HG03378 (cell line): Measurements from ENCODE around the gene RIMS4.

Experiments used
- ATAC-seq: cut with Tn5 transposase; IDR thresholded peaks from one replicate; pipeline ENCODE4 v1.9.1; 2021; ENCODE audit warnings: mild to moderate bottlenecking, moderate library complexity; ENCODE audit not compliant: unreplicated experiment

Gene RIMS4

DNA sequence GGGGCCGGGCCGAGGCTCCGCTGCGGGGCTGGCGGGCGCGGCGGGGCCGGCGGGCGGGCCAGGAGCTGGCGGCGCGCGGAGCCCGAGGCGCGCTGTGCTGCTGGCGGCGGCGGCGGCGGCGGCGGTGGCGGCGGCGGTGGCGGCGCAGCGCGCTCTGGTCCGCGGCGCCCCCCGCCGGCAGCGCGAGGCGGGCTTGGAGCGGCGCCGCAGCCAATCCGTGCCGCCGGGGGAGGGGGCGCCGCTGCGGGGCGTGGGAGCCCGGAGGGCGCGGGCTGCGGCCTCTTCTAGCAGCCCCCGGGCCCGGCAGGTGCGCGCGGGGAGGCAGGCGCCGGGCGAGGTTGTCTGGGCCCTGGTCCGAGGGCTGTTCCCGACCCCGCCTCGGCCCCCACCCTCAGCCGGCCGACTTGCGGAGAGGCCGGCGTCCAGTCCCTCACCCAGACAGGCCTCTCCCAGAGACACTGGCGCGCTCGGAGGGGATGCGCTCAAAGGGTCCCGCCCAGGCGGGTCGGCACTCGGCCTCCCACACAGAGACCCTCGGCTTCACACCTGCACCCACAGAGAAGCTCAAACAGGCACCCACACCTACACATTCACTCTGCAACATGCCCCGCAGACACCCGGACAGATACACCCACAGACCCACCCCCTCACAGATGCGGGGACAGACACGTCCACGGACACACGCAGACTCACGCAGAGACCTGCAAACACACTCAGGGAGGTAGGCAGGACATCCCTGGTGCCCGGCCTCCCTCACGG, at the start of gene RIMS4:
TSS of gene RIMS4 (minus strand) at position 156 of the 759 bp plus-strand sequence. CDS start 275 bp downstream, outside the sequence.
- ATAC-seq: no peak

DNA sequence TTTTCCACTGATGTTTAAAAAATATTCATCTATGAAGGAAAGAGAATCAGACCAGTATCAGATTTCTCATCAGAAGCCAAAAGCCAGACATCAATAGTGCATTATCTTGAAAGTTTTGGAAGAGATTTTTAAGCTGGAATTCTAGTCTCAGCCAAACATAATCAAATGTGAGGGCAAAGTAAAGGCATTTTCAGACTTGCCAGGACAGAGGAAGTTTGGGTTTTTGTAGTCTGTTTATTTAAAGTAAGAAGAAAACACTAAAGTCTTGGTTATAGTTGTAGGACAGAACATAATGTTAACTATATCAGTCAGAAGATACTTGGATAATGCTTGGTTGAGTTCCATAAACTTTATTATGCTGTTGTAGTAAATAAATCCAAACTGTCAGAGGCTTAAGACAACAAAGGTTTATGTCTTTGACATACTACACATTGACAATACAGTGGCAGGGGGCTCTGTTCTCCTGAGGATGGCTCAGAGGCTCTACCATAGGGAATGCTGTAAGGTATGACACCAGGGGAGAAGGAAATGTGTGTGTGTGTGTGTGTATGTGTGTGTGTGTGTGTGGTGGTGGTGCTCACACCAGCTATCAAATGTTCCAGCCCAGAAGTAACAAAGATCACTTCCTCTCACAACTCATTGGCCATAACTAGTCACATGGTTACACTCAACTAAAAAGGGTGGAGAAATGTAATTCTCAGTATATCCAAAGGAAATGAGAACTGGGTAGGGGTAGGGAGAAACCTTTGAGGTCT, 48.4 kb upstream of the RIMS4 start:
- ATAC-seq: no peak

DNA sequence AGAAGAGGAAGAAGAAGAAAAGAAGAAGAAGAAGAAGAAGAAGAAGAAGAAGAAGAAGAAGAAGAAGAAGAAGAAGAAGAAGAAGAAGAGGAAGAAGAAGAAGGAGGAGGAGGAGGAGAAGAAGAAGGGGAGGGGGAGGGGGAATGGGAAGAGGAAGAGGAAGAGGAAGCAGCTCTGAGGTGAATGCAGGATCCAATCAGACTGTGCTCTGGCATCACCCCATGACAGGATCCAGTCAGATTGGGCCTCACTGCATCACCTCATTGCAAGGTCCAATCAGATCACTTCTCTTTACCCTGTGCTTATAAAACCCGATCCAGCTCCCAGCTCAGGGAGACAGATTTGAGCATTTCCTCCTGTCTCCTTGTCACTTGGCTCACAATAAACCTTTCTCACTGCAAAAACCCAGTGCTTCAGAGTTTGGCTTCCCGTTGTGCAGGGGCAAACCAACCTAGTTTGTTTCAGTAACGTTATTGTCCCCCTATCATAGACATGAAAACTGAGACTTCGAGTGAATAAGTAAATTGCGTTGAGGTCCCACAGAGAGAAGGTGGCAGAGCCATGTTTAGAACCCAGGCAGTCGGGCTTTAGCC, 46.6 kb upstream of the RIMS4 start:
- ATAC-seq: no peak

DNA sequence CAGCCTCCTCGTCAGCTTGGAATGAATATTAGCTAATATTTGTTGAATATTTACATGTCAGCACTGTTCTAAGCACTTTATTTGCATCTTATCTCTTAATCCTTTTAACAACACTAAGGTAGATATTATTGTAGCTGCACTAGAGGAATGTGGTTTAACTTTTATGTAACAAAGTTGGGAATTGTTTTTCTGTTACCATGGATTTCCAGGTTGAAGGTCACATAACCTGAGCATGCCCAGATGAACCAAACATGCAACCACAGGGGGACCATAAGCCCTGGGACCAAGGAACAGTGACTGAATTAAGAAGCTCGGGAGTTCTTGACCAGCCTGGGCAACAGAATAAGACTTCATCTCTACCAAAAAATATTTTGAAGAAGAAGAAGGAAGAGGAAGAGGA, 46.1 kb upstream of the RIMS4 start:
- ATAC-seq: no peak

DNA sequence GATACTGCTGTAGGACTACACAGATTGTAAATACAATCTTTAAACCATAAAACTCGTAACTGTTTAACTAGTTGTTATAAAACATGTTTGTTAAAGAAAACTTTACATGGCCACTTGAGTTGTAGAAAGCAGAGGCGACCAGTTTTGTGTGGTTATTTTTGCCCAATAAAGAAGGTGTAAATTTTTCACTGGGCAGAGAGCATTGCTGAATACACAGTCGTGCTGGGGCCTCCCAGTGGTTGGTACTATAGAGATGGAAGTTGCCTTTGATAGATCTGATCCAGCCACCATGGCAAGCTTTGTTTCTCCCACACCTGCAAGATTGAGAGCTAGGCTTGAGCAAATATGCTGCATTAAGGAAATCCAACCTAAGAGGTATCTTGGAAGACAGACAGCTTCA, 41.2 kb upstream of the RIMS4 start:
- ATAC-seq: no peak

DNA sequence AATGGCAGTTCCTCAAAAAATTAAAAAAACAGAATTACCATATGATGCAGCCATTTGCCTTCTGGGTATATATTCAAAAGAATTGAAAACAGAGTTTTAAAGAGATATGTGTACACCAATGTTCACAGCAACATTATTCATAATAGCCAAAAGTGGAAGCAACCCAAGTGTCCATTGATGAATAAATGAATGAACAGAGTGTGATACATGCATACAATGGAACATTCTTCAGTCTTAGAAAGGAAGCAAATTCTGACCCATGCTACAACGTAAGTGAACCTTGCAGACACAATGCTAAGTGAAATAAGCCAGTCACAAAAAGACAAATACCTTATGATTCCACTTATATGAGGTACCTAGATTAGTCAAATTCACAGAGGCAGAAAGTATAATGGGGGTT, 40.5 kb upstream of the RIMS4 start:
- ATAC-seq: no peak

DNA sequence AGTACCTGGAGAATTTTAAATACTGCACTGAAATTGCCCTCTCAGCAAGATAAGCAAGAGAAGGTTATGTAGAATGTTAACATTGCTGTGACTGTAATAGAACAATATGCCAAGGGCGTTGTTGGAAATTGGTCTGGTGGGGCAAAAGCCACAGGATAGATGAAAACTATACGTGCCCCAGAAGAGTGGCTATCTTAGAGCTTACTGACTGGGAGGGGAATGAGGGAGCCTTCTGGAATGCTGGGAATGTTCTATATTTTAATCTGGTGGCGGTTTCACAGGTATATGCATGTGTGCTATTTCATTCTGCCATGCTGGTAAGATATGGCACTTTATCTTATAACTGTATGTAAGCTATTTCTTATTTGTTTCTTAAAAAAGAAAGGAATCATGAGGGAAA, 39.9 kb upstream of the RIMS4 start:
- no peak for ATAC-seq

DNA sequence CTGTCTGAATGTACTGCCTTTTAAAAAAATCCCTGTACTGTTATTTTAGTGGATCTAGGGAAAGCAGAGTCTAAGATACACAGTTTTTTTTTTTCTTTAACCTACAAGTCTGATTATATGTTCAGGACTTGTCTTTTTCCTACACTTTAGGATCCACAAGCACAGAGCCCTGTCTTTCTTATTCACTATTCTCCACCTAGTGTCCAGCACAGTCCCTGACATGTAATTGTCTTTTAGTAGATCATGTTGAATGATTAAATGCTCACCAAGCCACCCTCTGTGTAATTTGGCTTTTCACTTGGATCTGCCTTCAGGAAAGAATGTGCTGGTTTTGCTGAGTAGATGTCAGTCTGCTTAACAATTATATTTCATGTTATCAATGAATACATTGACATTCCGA, 39.4 kb upstream of the RIMS4 start:
- no peak for ATAC-seq

DNA sequence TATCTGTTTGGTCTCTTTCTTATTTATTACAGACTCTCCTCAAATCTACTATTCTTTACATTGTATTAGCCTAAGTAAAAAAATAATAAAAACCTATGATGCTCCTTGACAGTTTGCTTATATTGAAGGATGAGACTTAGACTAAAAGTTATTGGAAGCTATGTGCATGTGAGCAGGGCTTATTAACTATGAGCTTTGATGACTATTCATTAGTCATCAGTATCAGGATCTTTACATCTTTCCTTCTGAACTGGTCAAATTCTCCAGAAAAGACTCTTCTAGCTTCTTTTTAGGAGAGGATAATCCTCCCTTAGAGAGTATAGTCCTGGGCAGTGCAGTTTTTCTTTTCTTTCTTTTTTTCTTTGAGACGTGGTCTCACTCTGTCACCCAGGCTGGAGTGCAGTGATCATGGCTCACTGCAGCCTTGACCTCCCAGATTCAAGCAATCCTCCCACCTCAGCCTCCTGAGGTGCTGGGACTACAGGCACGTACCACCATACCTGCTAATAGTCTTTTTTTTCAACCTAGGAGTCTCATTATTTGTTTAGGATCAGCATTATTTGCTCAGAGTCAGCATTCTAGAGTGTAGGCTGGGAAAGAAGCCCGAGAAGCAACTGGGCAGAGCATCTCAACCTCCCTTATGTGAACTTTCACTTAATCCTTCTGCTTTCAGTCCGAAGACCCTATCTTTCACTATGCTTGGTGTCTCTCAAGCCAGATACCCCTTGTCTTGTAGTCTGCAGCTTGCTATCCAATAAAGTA, 38.1 kb upstream of the RIMS4 start:
- ATAC-seq: no peak

DNA sequence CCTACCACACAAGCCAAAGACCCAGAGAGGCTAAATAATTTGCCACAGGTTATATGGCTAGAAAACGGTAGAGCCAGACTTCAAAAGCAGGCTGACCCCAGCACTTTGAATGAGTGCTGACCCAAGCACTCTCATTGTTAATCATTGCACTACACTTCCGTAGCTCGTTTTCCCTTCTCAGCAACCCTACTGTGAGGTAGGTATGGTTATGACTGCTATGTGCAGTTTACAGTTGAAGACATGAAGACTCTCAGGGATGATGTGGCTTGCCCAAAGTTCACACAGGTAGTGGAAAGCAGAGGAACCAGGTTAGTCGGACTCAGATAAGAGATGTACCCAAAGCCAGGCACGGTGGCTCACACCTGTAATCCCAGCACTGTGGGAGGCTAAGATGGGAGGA, 33.5 kb upstream of the RIMS4 start:
- ATAC-seq: no peak

DNA sequence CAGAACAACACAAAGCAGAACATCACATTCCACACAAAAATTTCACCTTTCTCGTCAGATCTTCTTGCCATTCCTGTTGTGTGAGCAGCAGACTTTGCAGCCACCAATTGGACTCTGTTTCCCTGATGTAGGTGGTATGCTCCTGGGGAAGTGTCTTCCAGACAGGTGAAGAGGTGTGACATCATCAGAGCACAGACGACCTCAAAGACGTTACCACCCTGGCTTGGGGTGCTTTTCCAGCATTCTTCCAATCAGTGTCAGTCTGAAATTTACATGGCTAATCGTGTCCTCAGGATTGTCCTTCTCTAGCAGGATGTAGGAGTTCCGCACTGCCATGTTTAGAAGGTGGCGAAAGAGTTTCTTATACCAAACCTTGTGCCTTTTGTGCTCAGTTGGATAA, 31.6 kb upstream of the RIMS4 start:
- no peak for ATAC-seq

DNA sequence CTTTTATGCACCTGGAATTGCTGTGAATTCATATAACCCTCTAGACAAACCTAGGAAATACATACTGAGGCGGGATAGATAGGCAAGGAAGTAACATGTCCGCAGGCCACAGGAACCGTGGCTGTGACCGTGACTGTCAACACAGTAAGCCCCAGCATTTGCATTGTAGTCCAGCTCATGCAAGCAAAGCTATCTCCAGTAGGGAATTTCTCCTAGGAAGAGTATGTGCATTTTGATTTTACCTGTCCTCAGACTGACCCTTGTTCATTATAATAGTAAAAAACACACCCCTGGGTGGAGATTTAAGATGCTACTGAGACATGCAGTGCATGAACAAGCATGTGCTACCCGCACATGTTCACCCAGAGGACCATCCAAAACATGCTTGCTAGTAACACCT, 30.5 kb upstream of the RIMS4 start:
- no peak for ATAC-seq

DNA sequence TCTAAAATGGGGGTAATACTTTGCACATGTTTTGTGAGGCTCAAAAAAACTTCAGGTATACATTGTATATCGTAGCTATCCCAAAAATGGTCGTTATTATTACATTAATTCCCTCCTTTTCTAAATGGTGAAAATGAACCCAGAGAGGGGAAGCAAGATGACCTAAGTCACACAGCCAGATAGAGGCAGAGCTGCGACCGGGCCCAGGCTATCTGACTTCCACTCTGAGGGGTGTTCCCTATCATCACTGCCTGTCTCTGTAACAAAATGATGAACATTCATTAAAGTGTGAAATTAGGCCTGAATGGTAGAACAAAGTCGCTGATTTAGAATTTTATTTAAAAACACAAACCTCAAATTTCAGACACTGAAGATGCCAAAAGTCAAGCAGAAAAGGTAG, 29.1 kb upstream of the RIMS4 start:
- ATAC-seq: no peak

DNA sequence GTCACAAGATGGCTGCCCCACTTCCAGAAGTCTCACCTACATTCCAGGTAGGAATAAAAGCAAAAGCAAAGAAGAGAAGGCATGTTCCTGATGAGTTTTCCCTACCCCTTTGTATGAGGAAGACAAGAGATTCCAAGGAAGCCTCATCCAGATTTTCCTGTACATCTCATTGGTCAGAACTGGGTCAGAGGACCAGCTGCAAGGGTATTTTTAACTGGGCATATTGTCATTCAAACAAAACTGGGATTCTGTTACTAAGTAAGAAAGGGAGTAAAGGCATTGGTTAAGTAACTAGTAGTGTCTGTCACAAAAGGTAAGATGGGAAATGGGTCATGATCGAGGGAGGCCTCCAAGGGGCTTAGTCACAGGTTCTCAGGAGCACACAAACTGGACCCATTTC, 28.2 kb upstream of the RIMS4 start:
- no peak for ATAC-seq

DNA sequence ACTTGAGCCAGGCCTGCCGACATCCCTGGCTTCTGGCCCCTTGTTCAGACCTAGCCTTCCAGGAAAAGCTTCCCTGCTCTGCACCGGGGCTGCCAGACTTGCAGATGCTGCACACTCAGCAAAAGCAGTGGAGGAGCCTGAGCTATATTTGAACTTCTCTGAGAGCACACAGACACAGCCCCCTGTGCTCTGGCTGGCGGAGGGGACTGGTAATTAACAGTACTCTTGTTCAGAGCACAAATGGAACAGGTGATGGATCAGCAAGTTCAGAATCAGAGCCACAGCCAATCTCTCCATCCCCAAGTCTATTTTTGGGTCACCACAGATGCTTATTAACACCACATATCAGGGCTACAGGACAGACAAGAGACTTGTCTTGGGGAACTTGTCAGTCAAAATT, 27.6 kb upstream of the RIMS4 start:
- no peak for ATAC-seq

DNA sequence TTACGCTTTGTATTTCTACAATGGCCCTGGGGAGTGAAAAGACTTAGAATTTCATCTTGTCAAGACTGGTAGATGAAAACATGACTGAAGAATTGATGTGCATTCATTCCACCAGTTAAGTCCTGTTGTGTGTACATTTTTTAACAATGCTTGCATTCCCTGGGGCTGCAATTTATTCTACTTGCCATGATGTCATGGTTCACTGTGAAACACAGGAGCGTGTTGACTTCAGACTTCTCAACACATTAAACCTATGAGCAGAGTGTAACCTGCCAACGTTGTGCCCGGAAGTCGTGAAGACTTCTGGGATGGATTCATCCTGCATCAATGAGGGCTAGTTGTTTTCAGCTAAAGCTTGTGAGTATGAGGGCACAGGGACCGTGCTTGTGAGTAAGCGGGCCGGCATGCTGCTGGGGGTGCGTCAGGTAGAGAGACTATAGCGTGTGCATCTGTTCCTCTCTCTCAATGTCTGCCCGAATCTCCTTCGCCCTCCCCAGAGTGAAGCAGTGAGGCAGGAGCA, 26.3 kb upstream of the RIMS4 start:
- no peak for ATAC-seq

DNA sequence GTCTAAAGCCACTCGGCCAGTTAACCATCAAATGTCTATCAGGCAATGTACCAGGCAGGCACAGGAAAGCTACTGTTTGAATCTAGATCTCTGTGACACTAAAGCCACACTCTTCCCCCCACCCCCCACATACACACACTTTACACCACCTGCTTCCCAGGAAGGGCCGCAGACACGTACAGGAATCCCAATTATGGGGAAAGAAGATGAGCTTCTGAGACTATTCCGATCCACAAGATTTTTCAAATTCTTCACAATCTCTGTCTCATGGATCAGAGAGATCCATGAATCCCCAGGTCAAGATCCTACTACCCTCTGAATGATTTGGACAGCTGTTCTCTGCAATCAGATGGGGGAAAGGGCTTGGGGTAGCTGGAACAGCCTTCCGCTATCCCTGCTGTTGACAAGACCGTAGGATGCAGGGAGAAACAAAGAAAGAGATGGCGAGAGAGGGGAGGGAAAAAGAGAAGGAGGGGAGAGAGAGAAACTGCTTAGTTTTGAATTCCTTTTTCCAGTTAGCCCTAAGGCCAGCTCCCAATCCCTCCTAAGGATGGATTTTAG, 25.4 kb upstream of the RIMS4 start:
- ATAC-seq: no peak

DNA sequence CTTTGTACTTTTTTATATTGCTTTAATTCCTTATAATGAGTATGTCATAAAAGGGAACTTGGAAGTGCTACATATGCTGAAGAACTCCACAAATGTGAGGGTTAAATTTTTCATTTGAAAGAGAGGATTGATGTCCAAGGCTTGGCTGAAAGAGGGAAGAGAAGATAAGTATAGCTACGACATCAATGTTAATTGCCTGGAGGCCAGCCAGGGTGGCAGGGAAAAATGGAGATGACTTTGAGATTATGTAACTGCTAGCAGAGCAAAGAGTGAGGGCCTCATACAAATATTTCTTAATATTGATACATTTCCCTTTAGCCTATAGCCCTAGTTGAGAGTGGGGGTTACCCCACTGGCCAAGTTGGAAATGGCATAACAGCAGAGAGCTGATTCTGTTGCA, 24.8 kb upstream of the RIMS4 start:
- no peak for ATAC-seq

DNA sequence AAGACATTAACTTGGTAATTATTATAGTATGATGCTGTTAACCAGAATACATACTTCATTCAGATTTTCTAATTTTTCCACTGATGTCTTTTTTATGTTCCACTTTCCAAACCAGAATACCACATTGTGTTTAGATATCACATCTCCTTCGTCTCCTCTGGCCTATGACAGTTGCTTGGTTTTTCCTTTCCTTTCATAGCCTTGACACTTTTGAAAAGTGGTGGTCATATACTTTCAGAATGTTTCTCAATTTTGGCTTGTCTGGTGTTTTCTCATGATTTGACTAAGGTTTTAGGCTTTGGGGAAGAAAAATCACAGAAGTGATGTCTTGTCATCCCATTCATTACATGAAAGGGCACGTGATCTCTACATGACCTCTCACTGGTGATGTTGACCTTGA, 24.3 kb upstream of the RIMS4 start:
- no peak for ATAC-seq

DNA sequence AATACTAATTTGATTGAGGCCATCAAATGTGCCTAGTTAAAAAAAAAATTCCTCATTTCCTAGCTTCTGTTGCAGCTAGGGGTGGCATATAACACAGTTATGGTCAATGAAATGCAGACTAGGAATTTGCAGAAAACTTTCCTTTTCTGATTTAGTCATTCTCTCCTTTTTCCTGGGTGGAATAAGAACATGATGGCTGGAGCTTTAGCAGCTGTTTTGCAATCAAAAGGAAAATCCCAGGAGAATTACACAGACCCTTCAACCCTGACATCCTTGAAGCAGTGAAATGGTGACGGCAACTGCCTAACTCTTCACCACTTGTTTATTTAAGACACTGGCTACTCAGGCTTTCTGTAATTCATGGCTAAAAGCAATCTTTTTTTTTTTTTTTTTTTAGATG, 23.1 kb upstream of the RIMS4 start:
- ATAC-seq: no peak

DNA sequence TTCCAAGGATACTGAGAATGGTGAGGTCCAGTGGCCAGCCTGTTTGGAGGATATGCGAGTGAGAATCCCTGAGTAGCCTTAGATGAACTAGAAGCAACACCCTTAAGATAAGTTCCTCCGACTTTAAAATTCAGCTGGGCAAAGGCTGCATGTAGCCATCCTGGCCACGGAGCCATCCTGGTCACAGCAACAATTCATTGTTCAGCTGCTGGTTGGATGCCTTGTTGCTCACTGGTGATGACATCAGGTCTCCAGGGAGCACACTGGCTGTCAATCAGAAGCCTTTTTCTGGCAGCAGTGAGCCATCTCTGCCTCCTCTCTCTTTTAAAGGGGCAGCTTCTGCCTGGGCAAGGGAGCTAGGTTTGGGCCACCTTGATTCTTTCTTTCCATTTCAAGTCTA, 22.4 kb upstream of the RIMS4 start:
- ATAC-seq: no peak
